ENCODE measurements around the gene KNCN. TPM values are rescaled to one million over a fixed set of nuclear protein-coding genes. Genes with fewer than 3 reads are reported as not detected.

The KNCN gene
- total RNA-seq, 1 experiment from 2014 or later: not detected

DNA sequence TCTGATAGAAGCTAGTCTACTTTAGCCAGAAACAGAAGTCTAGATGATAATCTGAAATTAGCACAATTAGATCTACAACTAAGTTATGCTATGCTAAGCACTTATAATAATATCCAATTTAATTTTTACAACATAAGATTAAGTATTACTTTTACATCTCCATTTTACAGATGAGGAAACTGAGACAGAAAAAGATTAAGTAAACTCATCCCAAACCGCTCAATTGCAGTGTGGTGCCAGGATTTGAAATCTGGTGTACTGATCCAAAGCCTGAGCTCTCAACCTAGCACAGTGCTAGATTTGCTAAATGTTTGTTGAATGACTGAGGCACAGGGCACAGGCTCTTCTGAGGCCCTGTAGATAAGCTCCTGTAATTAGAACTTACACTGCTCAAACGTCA is 13.8 kb downstream of the KNCN start:
- H3K27ac Mint-ChIP-seq (ENCODE audit: unreplicated experiment): no peak overlapping the region
- H3K36me3 Mint-ChIP-seq (ENCODE audit: insufficient read depth, unreplicated experiment): peaks cover 5% of the 10 kb centered on the region
- TF ChIP-seq, protein P1, sequence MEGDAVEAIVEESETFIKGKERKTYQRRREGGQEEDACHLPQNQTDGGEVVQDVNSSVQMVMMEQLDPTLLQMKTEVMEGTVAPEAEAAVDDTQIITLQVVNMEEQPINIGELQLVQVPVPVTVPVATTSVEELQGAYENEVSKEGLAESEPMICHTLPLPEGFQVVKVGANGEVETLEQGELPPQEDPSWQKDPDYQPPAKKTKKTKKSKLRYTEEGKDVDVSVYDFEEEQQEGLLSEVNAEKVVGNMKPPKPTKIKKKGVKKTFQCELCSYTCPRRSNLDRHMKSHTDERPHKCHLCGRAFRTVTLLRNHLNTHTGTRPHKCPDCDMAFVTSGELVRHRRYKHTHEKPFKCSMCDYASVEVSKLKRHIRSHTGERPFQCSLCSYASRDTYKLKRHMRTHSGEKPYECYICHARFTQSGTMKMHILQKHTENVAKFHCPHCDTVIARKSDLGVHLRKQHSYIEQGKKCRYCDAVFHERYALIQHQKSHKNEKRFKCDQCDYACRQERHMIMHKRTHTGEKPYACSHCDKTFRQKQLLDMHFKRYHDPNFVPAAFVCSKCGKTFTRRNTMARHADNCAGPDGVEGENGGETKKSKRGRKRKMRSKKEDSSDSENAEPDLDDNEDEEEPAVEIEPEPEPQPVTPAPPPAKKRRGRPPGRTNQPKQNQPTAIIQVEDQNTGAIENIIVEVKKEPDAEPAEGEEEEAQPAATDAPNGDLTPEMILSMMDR (IDR thresholded peaks at IDR 0.05; ENCODE audit: unreplicated experiment): no peak
- H3K9me3 Mint-ChIP-seq (ENCODE audit: low read depth, unreplicated experiment): no peaks in the 10 kb centered on the region
- DNase-seq: no peak
- CTCF ChIA-PET: interaction anchor here (0.6 to 0.9 kb wide), 4 partner anchors 8 to 1091 kb away, joined by 3 to 10 read pairs (median 3); no protein-coding TSS in a partner anchor
- H3K4me1 Mint-ChIP-seq (ENCODE audit: low read depth, unreplicated experiment): no peaks in the 10 kb centered on the region
- no peak overlapping the region for H3K4me3 Mint-ChIP-seq (ENCODE audit: low read depth, unreplicated experiment)
- intact Hi-C loops (cut with micrococcal nuclease; ENCODE audit: unreplicated experiment): no loop called here
- H3K27me3 Mint-ChIP-seq (ENCODE audit: unreplicated experiment): peaks cover 71% of the 10 kb centered on the region
- BruUV-seq (replicated peaks): no TSS peak

DNA sequence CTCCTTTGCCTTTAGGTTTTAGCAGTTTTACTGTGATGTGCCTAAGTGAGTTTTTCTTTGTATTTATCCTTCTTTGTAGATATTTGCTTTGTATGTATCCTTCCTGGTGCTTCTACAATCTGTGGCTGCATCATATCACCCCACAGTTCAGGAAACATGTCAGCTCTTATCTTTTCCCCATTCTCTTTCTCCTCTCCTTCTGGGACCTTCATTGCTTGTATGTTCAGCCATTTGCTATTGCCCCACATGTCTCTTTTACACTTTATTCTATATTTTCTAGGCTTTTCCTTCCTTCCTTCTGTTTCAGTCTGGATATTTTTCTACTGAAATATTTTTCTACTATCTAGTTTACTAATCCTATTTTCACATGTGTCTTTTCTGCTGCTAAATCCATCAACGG is 14.9 kb downstream of the KNCN start:
- intact Hi-C loops (cut with micrococcal nuclease; ENCODE audit: unreplicated experiment): no loop called here
- Mint-ChIP-seq H3K9me3 (ENCODE audit: low read depth, unreplicated experiment) (no peaks in the 10 kb centered on the region), H3K27ac (ENCODE audit: unreplicated experiment) (no peak overlapping the region), H3K27me3 (ENCODE audit: unreplicated experiment) (peaks cover 67% of the 10 kb centered on the region), H3K36me3 (ENCODE audit: insufficient read depth, unreplicated experiment) (peaks cover 5% of the 10 kb centered on the region), H3K4me1 (ENCODE audit: low read depth, unreplicated experiment) (peaks cover 2% of the 10 kb centered on the region), H3K4me3 (ENCODE audit: low read depth, unreplicated experiment) (no peak overlapping the region)
- TF ChIP-seq, protein P1 (IDR thresholded peaks at IDR 0.05; ENCODE audit: unreplicated experiment): no peak
- BruUV-seq (replicated peaks): no TSS peak
- CTCF ChIA-PET: interaction anchor here (0.7 kb wide), 1 partner anchor 131 kb away, joined by 5 read pairs; no protein-coding TSS in a partner anchor
- DNase-seq: no peak

GRCh38 chr1:46535063-46535462 is 16.4 kb downstream of the KNCN start:
- CTCF ChIA-PET: interaction anchor here (0.6 to 1.5 kb wide), 8 partner anchors 13 to 359 kb away, joined by 3 to 6 read pairs (median 4); no protein-coding TSS in a partner anchor
- H3K27ac Mint-ChIP-seq (ENCODE audit: unreplicated experiment): no peak overlapping the region
- peaks cover 63% of the 10 kb centered on the region for H3K27me3 Mint-ChIP-seq (ENCODE audit: unreplicated experiment)
- no peaks in the 10 kb centered on the region for H3K9me3 Mint-ChIP-seq (ENCODE audit: low read depth, unreplicated experiment)
- no TSS peak for BruUV-seq (replicated peaks)
- peaks cover 10% of the 10 kb centered on the region for H3K36me3 Mint-ChIP-seq (ENCODE audit: insufficient read depth, unreplicated experiment)
- H3K4me3 Mint-ChIP-seq (ENCODE audit: low read depth, unreplicated experiment): no peak overlapping the region
- peaks cover 15% of the 10 kb centered on the region for H3K4me1 Mint-ChIP-seq (ENCODE audit: low read depth, unreplicated experiment)
- TF ChIP-seq, protein P1 (IDR thresholded peaks at IDR 0.05; ENCODE audit: unreplicated experiment): peak; percentile 71
- peak; percentile 72 for DNase-seq
- intact Hi-C loops (cut with micrococcal nuclease; ENCODE audit: unreplicated experiment): no loop called here

DNA sequence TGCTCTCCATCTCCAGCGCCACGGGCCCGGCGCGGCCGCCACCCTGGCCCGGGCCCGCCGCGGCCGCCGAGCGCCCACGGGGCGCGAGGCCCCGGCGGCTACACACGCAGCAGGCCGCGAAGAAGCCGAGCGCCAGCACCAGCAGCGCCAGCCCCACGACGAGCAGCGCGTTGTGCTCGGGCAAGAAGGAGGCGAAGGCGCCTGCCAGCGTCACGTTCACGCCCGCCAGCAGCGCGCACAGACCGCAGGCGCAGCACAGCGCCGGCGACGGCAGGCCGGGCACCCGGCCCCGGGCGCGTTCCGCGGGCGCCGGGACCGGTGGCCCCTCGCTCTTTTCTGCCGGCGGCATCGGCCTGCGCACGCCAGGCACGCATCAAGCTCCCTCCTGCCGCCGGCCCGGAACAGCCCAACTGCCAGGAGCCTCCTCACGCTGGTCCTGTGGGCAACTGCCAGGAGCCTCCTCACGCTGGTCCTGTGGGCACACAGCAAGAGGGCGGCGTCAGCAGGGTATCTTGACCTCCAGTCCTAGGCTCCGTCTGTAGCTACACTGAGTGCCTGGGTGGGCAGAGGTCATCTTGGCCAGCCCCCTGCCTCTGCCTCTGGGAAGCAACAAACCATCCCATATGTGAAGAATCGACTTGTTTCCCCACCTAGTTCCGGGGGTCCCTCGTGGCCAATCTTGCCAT is 18.1 kb downstream of the KNCN start:
- Mint-ChIP-seq H3K4me1 (ENCODE audit: low read depth, unreplicated experiment) (peaks cover 27% of the 10 kb centered on the region), H3K36me3 (ENCODE audit: insufficient read depth, unreplicated experiment) (peaks cover 10% of the 10 kb centered on the region), H3K4me3 (ENCODE audit: low read depth, unreplicated experiment) (peak overlapping the region; percentile 58), H3K27ac (ENCODE audit: unreplicated experiment) (no peak overlapping the region), H3K27me3 (ENCODE audit: unreplicated experiment) (peaks cover 71% of the 10 kb centered on the region), H3K9me3 (ENCODE audit: low read depth, unreplicated experiment) (no peaks in the 10 kb centered on the region)
- intact Hi-C loops (cut with micrococcal nuclease; ENCODE audit: unreplicated experiment): loop anchor here (5.0 kb wide), 1 partner anchor 194 kb away; no protein-coding TSS in a partner anchor
- CTCF ChIA-PET: interaction anchor here (0.7 to 1.9 kb wide), 7 partner anchors 9 to 192 kb away, joined by 3 to 9 read pairs (median 4); partner anchors contain the start of gene MKNK1
- TF ChIP-seq, protein P1 (IDR thresholded peaks at IDR 0.05; ENCODE audit: unreplicated experiment): no peak
- DNase-seq: peak; percentile 22
- BruUV-seq (replicated peaks): no TSS peak

All from Calu3 (cell line).